Endometrial microvascular endothelial cells (primary cell): ENCODE data around the gene RGS17. TPM values are rescaled to one million over a fixed set of nuclear protein-coding genes. Genes with fewer than 3 reads are reported as not detected.

ENCODE experiments used
- in situ Hi-C: cut with HindIII; loops from 2 replicates; pipeline ENCODE4 v1.10.0; 2017; ENCODE audit warnings: low sequenced_read_pairs, low pct_unique_long_range_greater_than_20kb; ENCODE audit errors: inconsistent ontology term
- total RNA-seq: library from RNA; depleted of rRNA; stranded (reverse); fragments of >200 nt; gene quantifications from one replicate; pipeline ENCODE4 v1.2.3, GENCODE V29; 2015; ENCODE audit errors: inconsistent ontology term

The RGS17 gene
- total RNA-seq, 1 donor from 2014 or later, result 5.4 TPM

DNA sequence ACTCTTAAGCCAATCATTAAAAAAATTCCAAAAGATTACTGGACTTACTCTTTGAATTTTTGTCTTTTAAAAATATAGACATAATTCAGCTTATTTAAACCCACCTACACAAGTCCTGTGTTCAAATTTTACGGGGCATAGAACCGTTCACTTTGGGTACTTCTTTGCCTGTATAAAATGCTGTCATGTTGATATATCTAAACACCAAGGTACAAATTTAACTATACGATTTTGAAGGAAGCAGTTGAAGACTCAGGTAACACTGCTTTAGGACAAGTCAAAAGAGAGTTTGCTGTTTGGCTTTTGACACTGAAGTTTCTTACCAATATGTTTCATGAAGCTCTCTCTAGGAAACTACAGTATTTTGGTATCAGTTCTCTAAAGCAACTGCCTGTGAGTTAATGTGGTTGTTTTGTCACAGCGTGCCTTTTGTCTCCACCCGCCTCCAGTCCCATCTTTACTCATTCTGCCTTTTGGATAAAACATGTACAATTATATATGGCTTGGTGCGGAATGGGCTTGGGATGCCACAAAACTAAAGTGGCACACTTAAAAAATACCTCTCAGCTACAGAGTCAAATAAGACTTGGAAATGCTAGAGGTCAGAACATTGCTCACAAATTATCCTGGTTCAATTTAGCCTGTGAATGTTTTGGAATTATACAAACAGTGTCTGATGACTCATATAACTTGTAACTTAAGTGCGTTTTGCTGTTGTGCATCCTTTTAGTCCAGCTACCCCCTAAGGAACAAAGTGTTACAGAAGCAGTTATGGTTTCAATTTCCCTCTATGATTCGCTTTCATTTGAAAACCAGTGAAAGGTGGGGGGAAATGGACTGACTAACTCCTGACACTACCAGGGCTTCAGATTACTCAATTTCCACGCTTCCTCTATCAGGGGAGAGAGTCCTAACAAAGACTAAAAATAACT, 38.7 kb downstream of the RGS17 start:
- in situ Hi-C loops, result no loop called here

- in situ Hi-C loops, result no loop called here
Measured at GRCh38 chr6:153090241-153090930, 40.7 kb downstream of the RGS17 start.

- in situ Hi-C loops, result no loop called here
Measured at GRCh38 chr6:153088796-153089195, 42.3 kb downstream of the RGS17 start.

- in situ Hi-C loops, result no loop called here
Measured at GRCh38 chr6:153087436-153087835, 43.6 kb downstream of the RGS17 start.

GRCh38 chr6:153086225-153086990, 44.7 kb downstream of the RGS17 start:
- in situ Hi-C loops, result no loop called here

- in situ Hi-C loops, result no loop called here
Measured at GRCh38 chr6:153085239-153085638, 45.8 kb downstream of the RGS17 start.

DNA sequence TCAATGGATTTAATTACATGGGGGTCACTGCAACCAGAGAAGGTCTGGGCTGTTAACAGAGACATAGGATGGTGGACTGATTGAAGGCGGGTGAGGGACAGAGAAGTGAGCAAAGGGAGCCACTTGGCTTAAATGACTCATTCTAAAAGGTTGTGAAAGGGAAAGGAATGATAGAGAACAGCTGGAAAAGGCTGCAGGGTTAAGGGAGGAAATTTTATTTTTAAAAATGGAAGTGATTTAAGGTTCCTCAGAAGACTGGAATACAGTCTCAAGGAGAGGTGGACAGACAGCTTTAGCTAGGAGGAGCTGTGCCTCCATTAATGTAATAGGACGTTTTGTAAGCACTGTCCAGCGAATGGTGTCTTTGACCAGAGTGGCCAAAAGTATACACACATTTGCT, 46.7 kb downstream of the RGS17 start:
- in situ Hi-C loops, result no loop called here

- in situ Hi-C loops, result no loop called here
Measured at GRCh38 chr6:153083869-153084268, 47.2 kb downstream of the RGS17 start.

DNA sequence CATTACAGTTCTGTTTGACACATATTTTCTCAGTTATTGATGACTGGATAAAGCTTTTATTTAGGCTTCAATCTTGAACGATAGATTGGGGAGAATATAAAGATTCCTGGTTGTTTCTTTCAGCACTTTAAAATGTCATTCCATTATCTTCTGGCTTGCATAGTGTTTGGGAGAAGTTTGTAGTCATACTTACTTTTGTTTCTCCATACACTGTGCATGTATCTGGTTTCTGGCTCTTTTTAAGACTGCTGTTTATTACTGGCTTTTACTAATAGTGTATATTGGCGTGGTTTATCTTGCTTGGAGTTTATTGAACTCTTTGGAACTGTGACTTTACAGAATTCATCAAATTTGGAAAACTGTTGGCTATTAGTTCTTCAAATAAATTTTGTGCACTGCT, 49.2 kb downstream of the RGS17 start:
- in situ Hi-C loops, result no loop called here

- in situ Hi-C loops, result no loop called here
Measured at GRCh38 chr6:153076431-153076830, 54.7 kb downstream of the RGS17 start.

DNA sequence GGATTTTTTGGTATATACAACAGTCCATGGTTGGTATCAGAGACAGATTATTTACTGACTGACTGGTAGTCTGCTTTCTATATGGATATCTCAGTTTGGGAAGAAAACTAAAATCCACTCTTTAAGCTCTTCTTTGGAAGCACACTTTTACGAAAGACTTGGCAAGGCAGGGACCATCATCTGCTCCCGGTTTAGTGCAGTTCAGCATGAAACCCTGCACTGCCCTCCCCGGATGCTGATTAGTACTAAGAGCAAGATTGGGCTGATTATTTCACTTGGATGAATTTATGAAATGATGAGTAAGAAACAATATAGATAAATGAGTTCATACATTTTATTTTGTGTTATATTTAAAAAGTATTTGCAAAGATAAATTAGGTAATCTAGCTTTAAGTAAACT, 56.3 kb downstream of the RGS17 start:
- in situ Hi-C loops, result no loop called here

DNA sequence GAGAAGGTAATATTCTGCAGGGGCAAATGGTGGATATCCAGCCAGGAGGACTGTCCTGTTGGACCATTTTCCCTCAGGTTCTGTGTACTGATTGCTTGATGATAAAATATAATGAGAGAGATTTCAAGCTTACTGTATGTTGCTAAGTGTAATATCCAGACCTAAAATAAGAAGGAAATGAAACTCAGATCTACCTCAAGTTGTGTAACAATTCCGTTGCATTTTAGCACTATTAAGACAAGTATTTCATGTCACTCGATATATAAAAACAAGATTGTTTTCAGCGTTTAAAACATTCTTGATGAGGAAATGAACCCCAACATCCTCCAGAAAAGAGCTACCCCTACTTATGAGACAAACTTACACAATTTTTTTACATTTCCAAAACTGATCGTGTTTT, 57.2 kb downstream of the RGS17 start:
- in situ Hi-C loops, result no loop called here

- in situ Hi-C loops, result no loop called here
Measured at GRCh38 chr6:153070756-153071155, 60.3 kb downstream of the RGS17 start.

DNA sequence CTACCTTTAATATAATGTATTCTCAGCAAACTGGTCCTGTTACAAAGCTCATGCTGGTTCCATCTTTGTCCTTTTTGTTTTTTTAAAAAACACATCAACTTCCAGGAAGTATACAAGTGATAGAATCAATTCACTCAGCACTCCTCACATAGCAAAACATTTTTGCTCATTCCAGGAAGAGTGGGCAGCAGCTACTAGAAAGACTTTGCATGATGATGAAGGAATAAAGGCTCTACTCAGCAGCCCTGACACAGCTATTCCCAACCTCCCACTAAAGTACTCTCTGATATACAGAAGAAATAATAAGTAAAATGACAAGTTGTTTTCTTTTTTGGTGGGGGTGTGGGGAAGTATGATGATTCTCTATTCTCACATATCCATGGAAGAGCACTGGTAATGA, 61.2 kb downstream of the RGS17 start:
- in situ Hi-C loops, result no loop called here

DNA sequence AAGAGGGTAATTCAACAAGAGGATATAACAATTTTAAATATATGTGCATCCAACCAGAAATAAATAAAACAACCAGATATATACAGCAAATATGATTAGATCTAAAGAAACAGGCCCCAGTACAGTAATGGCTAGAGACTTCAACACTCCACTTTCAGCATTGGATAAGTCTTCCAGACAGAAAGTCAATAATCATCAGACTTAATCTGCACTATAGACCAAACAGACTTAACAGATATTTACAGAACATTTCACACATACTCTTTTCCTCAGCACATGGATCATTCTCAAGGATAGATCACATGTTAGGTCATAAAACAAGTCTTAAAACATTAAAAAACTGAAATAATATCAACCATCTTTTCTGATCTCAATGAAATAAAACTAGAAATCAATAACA, 65.9 kb downstream of the RGS17 start:
- in situ Hi-C loops, result no loop called here

DNA sequence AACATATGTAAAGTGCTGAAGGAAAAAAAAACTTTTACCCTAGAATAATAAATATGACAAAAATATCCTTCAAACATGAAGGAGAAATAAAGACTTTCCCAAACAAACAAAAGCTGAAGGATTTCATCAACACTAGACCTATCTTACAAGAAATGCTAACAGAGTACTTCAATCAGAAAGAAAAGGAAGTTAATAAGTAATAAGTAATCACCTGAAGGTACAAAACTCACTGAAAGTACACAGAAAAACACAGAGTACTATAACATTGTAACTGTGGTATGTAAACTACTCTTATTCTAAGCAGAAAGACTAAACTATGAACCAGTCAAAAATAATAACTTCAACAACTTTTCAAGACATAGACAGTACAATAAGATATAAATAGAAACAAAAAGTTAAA, 67.1 kb downstream of the RGS17 start:
- in situ Hi-C loops, result no loop called here

GRCh38 chr6:153062516-153062915, 68.6 kb downstream of the RGS17 start:
- in situ Hi-C loops, result no loop called here

GRCh38 chr6:153059757-153060156, 71.3 kb downstream of the RGS17 start:
- in situ Hi-C loops, result no loop called here

GRCh38 chr6:153059311-153059710, 71.8 kb downstream of the RGS17 start:
- in situ Hi-C loops, result no loop called here

DNA sequence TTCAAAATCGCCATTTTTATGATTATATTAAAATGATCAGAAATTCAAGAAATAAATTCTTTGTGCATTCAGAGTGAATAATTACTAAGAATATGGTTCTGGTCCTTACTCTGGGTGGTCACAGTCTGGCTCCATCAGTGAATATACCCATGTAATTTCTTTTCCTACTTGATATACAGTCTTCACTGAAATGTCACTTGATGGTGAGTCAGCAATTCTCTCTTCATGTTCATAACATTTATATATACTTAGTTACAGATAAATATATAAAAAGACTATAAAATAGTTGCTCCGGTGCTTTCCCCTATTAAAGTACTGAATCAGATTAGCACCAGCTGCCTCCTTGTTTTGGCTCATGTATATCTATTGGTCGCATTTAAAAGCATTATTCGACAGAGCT, 72.2 kb downstream of the RGS17 start:
- in situ Hi-C loops, result no loop called here
